ENCODE data around the gene PRKCZ. TPM values are rescaled to one million over a fixed set of nuclear protein-coding genes. Genes with fewer than 3 reads are reported as not detected.

The PRKCZ gene
- total RNA-seq, 1 experiment from 2014 or later, result 36.0 TPM

DNA sequence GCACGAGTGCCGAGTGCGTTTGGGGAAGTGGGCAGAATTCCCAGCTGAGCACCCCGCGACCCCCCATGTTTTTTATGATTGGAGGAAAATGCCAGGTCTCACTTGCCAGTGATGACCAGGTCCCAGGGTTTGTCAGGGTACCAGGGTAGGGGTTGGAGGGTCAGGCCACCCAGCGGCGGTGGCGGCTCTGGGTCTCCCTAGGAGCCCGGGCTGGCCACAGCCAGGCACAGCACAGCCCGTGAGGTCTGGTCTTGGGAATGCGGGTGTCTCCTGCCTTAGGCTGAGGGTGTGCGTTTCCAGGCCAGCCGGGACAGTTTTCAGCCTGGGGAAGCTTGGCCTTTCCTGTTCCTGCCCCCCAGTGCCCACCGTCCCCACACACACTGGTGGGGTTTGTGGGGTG is 22.7 kb downstream of the PRKCZ start:
- H3K4me2 ChIP-seq, result no peak overlapping the region
- no peak for TF ChIP-seq CTCF (conservative IDR thresholded peaks at IDR 0.05)
- no peak for TF ChIP-seq EZH2 (IDR thresholded peaks at IDR 0.05; ENCODE audit: low read depth)
- no peaks in the 10 kb centered on the region for H3K4me1 ChIP-seq (replicated peaks; ENCODE audit: insufficient read depth)
- no peaks in the 10 kb centered on the region for H3F3A ChIP-seq (ENCODE audit: insufficient read depth, low read depth)
- ChIA-PET POLR2A (ENCODE audit: unreplicated experiment) (no interaction called here), CTCF (no interaction called here)
- no peaks in the 10 kb centered on the region for H3K9me2 ChIP-seq (ENCODE audit: insufficient read depth)
- no TSS peak for BruUV-seq (replicated peaks)
- intact Hi-C loops (cut with micrococcal nuclease; ENCODE audit: unreplicated experiment), result no loop called here
- H3K79me2 ChIP-seq (ENCODE audit: low read depth), result no peaks in the 10 kb centered on the region
- no peak for DNase-seq
- no peaks in the 10 kb centered on the region for H3K27me3 ChIP-seq (ENCODE audit: insufficient read depth, low read depth)
- H2AFZ ChIP-seq, result no peak overlapping the region
- H3K4me3 ChIP-seq, result no peak overlapping the region
- no peak overlapping the region for H3K27ac ChIP-seq
- H4K20me1 ChIP-seq (ENCODE audit: insufficient read depth), result no peaks in the 10 kb centered on the region
- no peaks in the 10 kb centered on the region for H3K36me3 ChIP-seq (ENCODE audit: low read depth)
- H3K9me3 ChIP-seq (ENCODE audit: insufficient read depth, low read depth), result peaks cover 4% of the 10 kb centered on the region; the same call in 1 of the 2 replicates

- no peak overlapping the region for H3K4me2 ChIP-seq
- no peak for DNase-seq
- CTCF ChIA-PET, result no interaction called here
- H3K79me2 ChIP-seq (ENCODE audit: low read depth), result no peaks in the 10 kb centered on the region
- H3K4me3 ChIP-seq, result no peak overlapping the region
- no peaks in the 10 kb centered on the region for H3K27me3 ChIP-seq (ENCODE audit: insufficient read depth, low read depth)
- H3K9me3 ChIP-seq (ENCODE audit: insufficient read depth, low read depth), result peaks cover 4% of the 10 kb centered on the region; the same call in 1 of the 2 replicates
- no TSS peak for BruUV-seq (replicated peaks)
- H3K4me1 ChIP-seq (replicated peaks; ENCODE audit: insufficient read depth), result no peaks in the 10 kb centered on the region
- no peaks in the 10 kb centered on the region for H3K9me2 ChIP-seq (ENCODE audit: insufficient read depth)
- no peaks in the 10 kb centered on the region for H3F3A ChIP-seq (ENCODE audit: insufficient read depth, low read depth)
- H2AFZ ChIP-seq, result no peak overlapping the region
- POLR2A ChIA-PET (ENCODE audit: unreplicated experiment), result no interaction called here
- no peaks in the 10 kb centered on the region for H4K20me1 ChIP-seq (ENCODE audit: insufficient read depth)
- H3K27ac ChIP-seq, result no peak overlapping the region
- no peak for TF ChIP-seq CTCF (conservative IDR thresholded peaks at IDR 0.05)
- intact Hi-C loops (cut with micrococcal nuclease; ENCODE audit: unreplicated experiment), result no loop called here
- no peaks in the 10 kb centered on the region for H3K36me3 ChIP-seq (ENCODE audit: low read depth)
Measured at GRCh38 chr1:2073382-2074230, 23.4 kb downstream of the PRKCZ start.

GRCh38 chr1:2074396-2074795 is 24.2 kb downstream of the PRKCZ start:
- Histone ChIP-seq H3K79me2 (ENCODE audit: low read depth) (no peaks in the 10 kb centered on the region), H3K9me2 (ENCODE audit: insufficient read depth) (no peaks in the 10 kb centered on the region), H3K36me3 (ENCODE audit: low read depth) (no peaks in the 10 kb centered on the region), H4K20me1 (ENCODE audit: insufficient read depth) (no peaks in the 10 kb centered on the region), H3K4me1 (replicated peaks; ENCODE audit: insufficient read depth) (no peaks in the 10 kb centered on the region), H3K27ac (no peak overlapping the region), H3K4me2 (no peak overlapping the region), H2AFZ (no peak overlapping the region), H3K4me3 (no peak overlapping the region), H3K27me3 (ENCODE audit: insufficient read depth, low read depth) (no peaks in the 10 kb centered on the region), H3K9me3 (ENCODE audit: insufficient read depth, low read depth) (peaks cover 4% of the 10 kb centered on the region; the same call in 1 of the 2 replicates), H3F3A (ENCODE audit: insufficient read depth, low read depth) (no peaks in the 10 kb centered on the region)
- intact Hi-C loops (cut with micrococcal nuclease; ENCODE audit: unreplicated experiment), result no loop called here
- no peak for DNase-seq
- ChIA-PET POLR2A (ENCODE audit: unreplicated experiment) (no interaction called here), CTCF (no interaction called here)
- TF ChIP-seq CTCF (conservative IDR thresholded peaks at IDR 0.05), result no peak
- no peak for TF ChIP-seq EZH2 (IDR thresholded peaks at IDR 0.05; ENCODE audit: low read depth)
- BruUV-seq (replicated peaks), result no TSS peak

Measured in PC-9 (cell line).